HG02571 (cell line): ENCODE data around the gene NELFE.
"Not testable (repeated sequence)": the region's sequence is repeated elsewhere in the genome, so short reads cannot be mapped to it uniquely, and the experiment has no call there.

Experiments
- ATAC-seq: cut with Tn5 transposase; IDR thresholded peaks from one replicate; pipeline ENCODE4 v1.9.1; 2021; ENCODE audit warnings: mild to moderate bottlenecking, moderate library complexity; ENCODE audit not compliant: unreplicated experiment

The NELFE gene

DNA sequence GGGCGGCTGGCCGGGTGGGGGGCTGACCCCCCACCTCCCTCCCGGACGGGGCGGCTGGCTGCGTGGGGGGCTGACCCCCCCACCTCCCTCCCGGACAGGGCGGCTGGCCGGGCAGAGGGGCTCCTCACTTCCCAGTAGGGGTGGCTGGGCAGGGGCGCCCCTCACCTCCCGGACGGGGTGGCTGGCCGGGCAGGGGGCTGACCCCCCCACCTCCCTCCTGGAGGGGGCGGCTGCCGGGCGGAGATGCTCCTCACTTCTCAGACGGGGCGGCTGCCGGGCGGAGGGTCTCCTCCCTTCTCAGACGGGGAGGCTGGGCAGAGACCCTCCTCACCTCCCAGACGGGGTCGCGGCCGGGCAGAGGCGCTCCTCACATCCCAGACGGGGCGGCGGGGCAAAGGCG lies 17.3 kb upstream of the NELFE start:
- not testable (repeated sequence) for ATAC-seq

DNA sequence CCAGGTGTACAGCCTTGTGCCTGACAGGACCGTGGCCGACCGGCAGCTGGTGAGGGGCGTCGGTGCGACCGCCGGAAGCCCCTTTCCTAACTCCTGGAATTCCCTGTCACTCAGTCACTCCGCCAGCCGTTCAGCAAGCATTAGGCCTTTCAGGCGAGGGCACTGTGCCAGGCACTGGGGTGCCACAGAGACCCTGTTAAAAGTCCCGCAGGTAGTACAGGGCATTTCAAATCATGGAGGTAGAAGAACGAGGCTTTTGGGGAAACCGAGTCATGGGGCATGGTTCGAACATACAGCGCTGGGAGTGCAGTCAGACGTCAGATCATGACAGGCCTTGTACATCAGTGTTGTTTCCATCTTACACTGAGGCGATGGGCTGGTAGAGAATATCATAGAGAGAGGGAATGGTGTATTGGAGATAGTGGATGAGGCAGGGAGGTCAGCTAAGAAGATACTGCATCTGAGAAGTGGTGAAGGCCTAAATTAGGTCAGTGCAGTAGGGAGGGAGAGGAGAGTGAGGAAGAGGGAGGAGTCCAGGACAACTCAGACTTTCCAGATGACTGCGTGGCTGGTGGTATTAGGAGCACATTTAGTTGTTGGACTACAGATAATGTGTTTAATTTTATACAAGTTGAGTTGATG lies 14.1 kb upstream of the NELFE start:
- no peak for ATAC-seq

DNA sequence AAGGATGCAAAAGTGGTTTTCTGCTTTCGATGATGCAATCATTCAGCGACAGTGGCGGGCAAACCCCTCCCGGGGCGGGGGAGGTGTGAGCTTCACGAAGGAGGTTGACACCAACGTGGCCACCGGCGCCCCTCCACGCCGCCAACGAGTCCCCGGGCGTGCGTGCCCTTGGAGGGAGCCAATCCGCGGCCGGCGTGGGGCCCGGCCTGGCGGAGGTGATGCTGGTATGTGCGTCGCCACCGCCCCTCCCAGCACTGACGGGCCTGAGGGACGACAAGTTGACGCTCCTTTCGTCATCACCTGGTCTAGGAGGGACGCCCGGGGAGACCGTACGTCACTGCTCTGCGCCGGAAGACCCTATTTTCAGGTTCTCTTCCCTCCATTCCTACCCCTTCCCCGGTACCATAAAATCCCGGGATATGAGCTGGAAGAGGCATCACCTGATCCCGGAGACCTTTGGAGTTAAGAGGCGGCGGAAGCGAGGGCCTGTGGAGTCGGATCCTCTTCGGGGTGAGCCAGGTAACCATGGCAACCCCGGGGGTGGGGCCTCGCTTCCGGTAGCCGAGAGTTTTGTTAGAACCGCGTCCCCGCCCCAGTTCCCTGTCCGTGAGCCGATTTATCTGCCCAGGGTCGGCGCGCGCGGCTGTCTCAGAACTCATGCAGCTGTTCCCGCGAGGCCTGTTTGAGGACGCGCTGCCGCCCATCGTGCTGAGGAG lies 13.4 kb upstream of the NELFE start, which contains the start of gene DXO:
Gene DXO (minus strand): TSS at position 146 of the 716 bp plus-strand sequence. CDS start 463 bp downstream, outside the sequence.
- ATAC-seq = peak; percentile 84

DNA sequence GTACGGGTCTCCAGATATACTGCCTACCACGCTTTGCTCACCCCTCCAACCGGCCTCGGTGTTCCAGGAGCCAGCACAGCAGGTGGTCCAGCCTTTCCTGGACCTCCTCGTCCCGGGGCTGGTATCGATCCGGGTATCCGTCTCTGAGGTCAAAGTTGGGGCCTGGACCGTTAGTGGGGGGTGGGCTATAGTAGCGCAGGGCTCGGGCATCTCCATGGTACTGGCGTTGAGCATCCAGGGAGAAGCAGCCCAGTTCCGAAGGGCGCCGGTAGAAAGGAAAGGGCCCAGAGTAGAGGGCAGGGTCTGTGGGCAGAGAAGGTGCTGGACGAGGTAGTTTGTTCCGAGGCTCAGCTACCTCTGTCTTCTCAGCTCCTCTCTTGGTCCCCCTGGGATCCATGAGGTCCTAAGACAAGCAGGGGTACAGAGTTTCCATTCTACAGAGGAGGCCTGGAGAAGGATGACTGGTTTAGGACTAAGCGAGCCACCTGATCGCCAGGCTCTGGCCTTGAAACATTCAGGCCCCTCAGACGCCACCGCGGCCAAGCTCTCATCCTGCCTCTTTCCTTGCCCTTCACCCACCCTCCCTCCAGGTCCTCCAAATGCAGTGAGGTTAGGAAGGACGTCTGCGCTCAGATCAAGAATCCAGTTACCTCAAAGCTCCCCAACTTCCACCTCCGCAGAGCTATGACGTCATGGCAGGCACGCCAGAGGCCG lies 12.7 kb upstream of the NELFE start:
- no peak for ATAC-seq

DNA sequence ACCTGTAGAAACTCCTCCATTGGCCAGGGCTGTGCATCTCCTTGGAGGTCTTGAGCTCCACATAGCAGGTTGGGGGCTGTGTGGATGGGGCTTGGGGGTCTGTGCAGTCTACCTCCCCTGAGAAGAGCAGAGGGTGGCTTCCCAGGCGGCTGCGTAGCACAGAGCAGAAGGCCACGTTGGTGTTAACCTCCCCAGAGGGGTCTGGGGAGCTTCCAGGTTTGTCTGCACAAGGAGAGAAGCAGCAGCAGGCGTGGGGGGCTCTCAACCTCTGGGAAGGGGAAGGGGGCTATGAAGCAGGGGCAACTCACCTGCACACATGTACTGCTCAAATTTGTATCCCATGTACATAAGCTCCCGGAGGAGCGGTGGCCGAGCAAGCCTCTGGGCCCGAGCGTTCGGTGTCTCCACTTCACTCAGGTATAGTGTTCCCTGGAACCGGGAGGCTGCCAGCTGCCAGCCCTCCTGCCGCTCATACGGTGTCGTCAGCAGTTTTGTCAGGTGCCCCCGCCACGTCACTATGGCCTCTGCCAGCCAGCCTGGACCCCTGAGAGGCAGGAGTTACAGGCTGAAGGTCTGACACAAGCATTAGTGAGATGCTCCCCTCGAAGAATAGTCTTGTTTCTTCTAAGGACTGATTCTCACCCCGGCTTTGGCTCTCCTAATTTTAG lies 12.0 kb upstream of the NELFE start:
- ATAC-seq = no peak

DNA sequence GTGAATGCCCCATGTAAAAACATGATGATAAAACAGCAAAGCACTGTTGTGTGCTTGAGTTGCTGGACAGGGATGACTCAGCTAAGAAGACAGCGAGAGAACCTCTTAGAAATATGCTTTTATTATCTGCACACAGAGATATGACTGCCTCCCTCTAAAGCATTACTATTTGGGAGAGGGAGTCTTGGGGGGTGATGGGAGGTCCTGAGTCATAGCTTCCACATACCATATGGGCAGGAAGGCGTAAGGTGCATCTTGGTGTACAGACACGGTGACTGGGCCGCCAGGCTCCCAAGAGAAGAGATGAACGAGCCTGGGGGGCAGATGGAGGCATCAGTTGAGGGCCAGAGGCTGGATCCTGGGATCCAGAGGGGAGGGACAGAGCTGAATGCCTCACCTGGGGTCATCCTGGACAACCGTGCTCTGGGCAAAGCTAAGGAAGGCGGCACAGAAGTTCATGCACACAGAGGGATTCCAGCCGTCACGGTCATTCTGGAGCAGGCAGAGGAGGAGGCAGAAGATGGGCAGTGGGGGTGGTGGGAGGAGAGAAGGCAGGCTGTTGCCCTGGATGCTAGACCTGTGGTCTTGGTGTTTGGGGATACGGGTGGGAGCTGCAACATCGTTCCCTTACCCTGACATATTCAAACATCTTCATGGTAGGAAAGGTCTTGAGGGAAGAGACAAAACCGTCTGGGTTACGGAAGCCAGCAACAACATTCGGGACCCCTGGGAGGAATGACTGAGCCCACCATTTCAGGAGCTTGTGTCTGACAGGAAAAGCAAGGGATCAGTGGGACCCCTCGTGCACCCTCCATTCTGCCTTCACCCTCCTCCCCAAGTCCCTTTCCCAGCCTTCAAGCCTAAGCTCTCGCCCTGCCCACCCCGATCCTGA lies 11.2 kb upstream of the NELFE start:
- no peak for ATAC-seq

DNA sequence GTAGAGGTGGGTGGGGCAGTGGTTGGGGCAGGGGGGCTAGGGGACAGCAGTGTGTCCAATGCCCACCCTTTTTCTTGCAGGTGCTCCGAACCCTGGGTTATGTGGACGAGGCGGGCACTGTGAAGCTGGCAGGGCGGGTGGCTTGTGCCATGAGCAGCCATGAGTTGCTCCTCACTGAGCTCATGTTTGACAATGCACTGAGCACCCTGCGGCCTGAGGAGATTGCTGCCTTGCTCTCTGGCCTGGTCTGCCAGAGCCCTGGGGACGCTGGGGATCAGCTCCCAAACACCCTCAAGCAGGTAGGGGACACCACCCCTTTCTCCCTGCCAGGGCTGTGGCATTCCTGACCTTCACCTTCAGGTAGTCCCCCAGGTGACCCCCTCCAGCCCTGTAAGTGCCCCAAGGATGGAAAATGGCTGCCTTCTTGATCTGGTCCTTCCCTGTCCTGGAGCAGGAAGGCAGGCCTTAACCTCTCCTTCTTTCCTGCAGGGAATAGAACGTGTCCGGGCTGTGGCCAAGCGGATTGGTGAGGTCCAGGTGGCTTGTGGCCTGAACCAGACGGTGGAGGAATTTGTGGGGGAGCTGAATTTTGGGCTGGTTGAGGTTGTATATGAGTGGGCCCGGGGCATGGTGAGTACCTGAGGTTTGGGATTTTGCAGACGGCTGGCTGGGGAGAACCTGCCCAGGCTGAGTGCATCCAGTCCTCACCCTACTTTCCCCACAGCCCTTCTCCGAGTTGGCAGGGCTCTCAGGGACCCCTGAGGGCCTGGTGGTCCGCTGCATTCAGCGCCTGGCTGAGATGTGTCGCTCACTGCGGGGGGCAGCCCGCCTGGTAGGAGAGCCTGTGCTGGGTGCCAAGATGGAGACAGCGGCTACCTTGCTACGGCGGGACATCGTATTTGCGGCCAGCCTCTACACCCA lies 10.3 kb upstream of the NELFE start:
- no peak for ATAC-seq

DNA sequence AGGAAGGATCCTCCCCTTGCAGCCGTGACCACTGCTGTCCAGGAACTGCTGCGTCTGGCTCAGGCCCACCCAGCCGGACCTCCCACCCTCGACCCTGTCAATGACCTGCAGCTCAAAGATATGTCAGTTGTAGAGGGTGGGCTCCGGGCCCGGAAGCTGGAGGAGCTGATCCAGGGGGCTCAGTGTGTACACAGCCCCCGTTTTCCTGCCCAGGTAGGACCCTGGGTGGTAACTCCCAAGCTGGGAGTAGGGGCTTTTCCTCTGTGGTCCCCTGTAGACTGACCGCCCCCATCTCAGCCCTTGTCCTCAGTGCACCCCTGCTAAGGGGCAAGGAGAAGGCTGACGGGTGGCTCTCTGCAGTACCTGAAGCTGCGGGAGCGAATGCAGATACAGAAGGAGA lies 9.6 kb upstream of the NELFE start:
- no peak for ATAC-seq

DNA sequence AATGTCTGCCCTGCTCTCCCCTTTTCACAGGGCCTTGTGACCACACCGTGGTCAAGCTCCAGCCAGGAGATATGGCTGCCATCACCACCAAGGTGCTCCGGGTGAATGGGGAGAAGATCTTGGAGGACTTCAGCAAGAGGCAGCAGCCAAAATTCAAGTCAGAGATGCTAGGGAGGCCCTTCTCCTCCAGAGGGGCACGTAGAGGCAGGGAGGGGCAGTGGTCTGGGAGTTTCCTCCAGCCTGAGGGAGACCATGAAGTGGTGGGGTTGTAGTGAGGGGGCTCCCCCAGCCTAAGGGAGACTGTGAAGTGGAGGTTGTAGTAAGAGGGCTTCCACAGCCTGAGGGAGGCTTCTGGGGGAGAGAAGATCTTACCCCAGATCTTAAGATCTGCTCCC lies 9.2 kb upstream of the NELFE start:
- no peak for ATAC-seq

DNA sequence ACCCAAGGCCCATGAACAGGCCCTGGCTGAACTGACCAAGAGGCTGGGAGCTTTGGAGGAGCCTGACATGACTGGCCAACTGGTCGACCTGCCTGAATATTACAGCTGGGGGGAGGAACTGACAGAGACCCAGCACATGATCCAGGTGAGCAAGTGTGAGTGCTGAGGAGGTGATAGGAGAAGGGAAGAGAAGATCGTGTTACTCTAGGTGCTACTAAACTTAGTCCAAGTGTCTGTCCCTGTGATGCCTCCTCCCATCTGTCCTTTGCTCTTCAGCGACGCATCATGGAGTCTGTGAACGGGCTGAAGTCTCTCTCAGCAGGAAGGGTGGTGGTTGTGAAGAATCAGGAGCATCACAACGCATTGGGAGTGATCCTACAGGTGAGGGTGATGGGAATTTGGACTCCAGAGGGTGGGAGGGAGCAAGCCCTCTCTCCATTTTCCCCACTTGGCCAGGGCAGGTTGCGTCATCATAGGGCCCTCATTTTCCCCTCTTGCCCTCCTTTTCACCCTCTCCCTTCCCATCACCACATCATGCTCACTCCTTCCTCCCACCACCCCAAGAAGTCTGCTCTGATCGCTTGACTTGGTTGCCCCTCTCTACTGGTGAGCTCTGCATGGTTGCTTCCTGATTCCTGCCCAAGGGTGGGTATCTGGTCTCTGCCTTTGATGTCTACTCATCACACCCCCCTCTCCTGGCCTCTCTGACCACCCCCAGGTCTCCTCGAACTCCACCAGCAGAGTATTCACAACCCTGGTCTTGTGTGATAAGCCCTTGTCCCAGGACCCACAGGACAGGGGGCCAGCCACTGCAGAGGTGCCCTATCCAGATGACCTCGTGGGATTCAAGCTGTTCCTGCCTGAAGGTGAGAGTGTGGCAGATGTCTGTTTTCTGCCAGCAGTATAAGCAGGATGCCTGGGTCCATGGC lies 8.5 kb upstream of the NELFE start:
- ATAC-seq = no peak

DNA sequence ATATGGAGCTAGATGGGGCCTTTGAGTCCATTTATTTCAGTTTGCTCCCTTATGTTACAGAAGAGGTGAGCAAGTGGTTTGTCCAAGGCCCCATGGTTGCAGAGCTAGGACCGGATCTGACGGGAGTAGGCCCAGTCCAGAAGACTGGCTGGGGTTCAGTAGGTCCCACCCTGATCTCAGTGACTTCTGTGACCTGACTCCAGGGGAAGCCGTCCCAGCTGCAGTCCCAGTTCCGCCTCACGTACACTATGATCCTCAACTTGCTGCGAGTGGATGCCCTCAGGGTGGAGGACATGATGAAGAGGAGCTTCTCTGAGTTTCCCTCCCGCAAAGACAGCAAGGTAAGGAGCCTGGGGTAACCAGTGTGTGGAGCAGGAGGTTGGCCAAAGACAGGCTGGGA lies 7.7 kb upstream of the NELFE start:
- ATAC-seq = no peak

DNA sequence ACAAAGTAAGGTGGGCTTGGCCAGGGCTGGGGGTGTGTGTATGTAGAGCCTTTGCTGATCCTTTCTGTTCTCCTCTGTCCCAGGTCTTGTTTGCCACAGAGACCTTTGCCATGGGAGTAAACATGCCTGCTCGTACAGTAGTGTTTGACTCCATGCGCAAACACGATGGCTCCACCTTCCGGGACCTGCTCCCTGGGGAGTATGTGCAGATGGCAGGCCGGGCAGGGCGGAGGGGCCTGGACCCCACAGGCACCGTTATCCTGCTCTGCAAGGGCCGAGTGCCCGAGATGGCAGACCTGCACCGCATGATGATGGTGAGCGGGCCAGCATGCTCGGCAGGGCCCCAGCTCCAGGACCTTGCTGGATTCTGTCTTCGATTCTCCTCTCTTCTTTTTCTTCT lies 6.9 kb upstream of the NELFE start:
- ATAC-seq = no peak

DNA sequence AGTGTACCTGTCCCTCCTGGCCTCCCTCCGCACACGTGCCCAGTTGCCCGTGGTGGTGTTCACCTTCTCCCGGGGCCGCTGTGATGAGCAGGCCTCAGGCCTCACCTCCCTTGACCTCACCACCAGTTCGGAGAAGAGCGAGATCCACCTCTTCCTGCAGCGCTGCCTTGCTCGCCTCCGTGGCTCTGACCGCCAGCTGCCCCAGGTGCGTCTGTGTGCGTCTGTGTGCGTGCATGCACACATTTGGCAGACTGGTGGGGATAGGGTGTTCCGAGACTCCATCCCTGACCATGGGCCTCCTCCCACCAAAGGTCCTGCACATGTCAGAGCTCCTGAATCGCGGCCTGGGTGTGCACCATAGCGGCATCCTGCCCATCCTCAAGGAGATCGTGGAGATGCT lies 5.2 kb upstream of the NELFE start:
- no peak for ATAC-seq

DNA sequence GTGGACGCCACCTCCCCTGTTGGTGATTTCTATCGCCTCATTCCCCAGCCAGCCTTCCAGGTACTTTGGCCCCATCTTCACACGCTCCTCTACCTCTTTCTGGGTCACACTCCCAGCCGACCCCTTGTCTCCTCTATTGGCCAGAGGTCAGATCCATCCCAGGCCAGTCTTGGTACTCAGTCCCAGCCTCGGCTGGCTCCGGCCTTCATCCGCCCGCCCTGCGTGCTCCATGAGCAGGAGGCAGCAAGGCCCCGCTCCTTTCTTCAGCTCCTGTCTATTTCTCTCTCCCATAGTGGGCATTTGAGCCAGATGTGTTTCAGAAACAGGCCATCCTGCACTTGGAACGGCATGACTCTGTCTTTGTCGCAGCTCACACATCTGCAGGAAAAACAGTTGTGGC lies 2.8 kb upstream of the NELFE start:
- no peak for ATAC-seq

DNA sequence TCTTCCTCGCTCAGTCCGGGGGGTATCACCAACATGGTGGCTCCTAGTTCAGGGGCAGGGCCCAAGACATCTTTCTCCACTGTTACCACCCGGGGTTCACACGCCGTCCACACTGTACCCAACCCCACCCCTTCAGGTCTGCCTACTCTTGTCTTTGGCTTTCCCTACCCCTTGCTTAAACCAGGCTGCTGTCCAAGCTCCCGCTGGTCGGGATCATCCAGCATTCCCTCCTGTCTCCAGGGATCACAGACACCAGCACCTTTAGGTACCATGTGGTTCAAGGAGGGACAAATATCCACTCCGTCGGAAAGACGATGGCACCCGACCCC lies 395 bp downstream of the NELFE start:
- no peak for ATAC-seq

DNA sequence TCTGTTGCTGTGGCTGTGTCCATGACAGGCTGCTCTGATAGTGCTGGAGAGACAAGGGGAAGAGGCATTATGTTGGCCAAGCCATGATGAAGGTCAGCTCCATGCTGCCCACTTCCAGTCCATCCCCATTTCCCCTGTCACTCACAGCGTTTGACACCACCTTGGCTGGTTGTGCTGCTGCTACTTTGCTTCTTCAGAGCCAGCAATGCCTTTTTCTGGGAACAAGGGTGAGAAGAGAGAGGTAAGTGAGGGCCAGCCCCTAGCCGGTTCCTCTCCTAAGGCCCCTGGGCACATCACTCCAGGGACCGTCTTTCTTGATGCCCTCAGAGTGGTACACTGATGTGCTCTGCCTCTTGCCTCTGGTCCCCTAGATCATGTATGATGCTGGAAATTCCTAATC lies 2.0 kb downstream of the NELFE start:
- ATAC-seq = no peak

DNA sequence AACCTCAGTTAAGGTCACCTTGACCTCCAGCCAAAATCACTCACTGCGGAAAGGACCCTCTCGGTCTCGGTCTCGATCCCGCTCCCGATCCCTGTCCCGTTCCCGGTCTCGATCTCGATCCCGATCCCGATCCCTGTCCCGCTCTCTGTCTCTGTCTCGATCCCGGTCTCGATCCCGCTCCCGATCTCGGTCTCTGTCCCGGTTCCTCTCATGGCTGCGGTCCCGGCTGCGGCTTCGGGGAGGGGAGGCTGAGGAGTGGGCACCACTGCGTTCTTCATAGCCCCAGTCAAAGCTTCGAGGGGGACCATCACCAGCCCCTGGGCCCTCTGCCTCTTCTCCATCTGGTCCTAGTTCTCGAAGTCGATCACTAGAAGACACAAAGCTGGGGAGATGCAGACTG lies 4.3 kb downstream of the NELFE start:
- ATAC-seq = no peak

DNA sequence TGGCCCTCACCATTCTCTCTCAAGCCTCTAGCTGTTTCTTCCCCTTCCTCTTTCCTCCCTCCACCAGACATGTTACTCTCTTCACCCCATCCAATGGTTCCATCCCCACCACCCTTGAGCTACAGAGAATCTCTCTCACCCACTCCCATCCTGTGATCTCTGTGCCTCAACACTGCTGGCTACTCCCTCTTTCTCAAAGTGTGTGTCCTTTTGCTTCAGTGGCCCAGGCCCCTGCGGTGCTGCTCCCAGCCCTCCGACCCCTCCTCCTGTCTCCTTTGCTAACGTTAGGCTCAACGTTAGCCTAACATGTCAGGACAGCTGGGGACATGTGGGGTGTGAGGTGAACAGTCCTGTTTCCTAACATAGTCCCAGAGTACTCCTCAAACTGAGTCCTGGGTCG lies 5.9 kb downstream of the NELFE start:
- no peak for ATAC-seq
